Stimulated activated CD4-positive, alpha-beta T cell treated with anti-CD3 and anti-CD28 coated beads, Interleukin-12 subunit alpha, Interleukin-12 subunit beta, amount 100 ng/mL, for 48 hours (primary cell): Measurements from ENCODE around the gene ARHGEF17.

Experiments used
- DNase-seq, 3 donors: peaks; one replicate each; pipeline ENCODE4 v3.0.0-alpha.2; 2020; ENCODE audit warnings: low read depth in 2 of 3, low spot score in 1 of 3

The ARHGEF17 gene

GRCh38 chr11:73391665-73392064 lies 83.6 kb downstream of the ARHGEF17 start:
- DNase-seq: no peak

GRCh38 chr11:73392108-73393010 lies 84.3 kb downstream of the ARHGEF17 start:
- no peak for DNase-seq

DNA sequence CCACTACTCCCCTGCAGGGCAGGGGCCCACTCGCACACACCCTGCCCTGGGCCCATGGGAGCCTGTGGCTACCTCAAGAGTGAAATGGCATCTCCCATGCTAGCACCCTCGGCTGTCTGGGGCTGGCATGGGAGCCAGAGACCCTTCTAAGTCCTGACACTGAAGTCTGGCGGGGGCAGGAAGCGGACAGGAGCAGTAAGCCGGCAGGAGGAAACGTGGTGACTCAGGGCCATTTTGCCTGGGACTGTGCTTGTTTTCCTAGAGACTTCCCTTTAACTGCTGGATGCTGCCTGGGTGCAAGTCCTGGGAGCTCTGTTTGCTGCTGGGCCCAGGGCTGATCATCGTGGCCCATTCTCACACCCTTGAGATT lies 84.9 kb downstream of the ARHGEF17 start:
- no peak for DNase-seq

GRCh38 chr11:73393479-73394415 lies 85.7 kb downstream of the ARHGEF17 start:
- DNase-seq: peak; percentile 32 to 54 (median 36)

- DNase-seq: no peak
Measured at GRCh38 chr11:73394416-73395296, 86.6 kb downstream of the ARHGEF17 start.

DNA sequence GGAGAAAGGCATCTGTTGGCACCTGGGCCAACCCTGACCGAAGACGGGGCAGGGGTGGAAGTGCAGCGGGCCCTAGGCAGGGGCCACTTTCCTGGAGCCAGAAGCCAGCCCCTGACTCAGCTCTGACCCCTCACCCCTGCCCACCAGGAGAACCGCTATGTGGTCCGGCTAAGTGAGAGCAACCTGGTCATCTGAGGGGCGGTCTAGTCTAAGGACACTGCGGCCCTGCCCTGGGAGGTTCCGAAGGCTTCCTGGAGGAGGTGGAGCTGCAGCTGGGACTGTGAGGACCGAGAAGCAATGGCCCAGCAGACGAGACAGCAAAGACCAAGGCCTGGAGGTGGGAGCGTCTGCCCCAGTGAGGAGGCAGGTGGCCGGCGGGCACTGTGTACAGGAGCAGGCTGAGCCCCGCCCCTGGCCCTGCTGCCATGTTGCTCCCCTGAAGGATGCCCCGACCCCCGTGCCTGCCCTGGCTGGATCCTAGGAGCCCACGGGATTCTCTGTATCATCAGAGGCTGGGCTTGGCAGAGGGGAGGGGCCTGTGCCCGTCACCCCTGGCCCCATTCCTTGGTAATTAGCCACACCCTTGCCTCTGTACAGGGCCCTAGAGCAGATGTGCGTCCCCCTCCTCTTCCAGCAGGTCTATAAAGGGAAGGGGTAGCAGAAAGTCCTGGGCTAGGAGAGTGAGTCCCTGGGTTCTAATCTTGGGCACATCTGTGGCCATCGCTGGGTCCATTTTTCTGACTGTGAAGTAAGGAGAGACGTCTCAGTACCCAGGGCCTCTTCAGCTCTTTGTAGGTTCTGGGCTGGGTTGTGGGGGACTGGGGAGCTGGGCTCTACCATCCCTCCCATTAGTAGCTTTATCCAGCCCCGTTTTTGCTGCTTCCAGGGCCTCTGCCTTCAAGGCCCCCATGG lies 87.5 kb downstream of the ARHGEF17 start:
- DNase-seq: no peak

DNA sequence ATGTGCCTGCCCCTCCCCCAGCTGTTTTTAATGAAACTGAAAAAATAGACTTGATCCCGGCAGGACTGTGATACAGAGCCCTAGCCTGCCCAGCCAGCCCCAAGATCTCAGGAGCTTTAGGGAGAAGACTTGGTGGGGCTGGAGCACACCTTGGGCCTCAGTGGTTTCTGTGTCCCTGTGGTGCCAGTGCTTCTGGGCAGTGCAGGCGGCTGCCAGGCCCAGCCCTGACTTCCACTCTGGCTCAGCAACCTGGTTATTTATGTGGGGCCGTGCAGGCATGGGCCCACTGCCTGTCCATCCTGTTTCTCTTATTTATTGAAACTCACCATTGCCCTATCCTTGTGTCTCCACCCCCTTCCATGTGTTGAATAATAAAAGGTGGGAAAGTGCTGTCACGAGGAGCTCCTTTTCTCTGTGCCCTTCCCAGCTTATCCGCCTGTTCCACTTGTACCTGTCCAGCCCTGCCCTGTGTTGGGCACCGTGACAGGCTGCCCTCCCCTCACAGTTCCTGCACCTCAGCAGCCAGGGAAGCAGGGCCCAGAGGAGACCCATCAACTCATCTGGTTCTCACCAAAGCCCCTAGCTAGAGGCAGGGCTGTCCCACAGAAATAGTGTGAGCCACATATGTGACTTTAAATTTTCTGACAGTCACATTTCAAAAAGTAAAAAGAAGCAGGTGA lies 88.3 kb downstream of the ARHGEF17 start:
- DNase-seq: no peak

DNA sequence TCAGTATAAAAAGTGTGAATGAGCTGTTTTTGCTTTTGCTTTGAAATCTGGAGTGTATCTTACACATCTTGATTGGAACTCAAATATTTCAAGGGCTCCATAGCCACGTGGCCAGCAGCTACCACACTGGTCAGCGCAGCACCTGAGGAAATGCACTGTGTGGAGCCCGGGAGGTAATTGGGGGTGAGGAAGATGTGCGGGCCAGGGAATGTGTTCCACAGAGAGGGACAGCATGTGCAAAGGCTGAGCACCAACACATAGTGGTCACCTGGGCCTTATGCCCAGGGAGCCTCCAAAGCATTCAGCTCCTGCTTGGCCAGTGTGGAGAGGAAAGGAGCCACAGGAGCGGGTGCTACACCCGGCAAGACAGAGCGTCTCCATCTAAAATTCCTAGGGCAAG lies 88.9 kb downstream of the ARHGEF17 start:
- DNase-seq: no peak

DNA sequence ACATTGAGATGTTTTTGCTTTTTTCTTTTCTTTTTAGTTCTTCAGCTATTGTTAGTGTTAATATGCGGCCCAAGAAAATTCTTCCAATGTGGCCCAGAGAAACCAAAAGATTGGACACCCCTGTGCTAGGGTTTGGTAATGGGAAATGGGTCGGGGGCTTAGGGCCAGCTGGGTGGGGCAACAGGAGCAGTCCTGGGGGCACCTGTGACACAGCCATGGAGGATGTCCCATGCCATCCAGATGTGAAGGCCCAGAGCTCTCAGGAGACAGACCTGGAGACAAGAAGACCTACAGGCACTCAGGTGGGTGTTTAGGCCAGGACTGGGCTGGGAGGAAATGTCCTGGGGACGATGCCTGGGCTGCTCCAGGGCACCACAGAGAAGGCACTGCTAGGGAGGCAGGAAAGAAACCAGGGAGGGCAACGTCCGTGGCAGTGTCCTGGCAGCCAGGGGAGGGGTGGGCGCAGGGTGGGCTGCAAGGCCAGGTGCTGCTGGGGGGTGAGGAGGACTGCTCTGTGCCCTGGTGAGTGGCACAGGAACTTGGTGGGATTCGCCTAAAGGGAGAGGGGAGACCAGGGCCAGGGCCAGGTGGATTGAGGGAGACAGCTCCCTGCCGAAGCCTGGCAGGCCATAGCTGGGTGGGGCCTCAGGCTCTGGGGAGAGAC lies 89.5 kb downstream of the ARHGEF17 start:
- DNase-seq: no peak

DNA sequence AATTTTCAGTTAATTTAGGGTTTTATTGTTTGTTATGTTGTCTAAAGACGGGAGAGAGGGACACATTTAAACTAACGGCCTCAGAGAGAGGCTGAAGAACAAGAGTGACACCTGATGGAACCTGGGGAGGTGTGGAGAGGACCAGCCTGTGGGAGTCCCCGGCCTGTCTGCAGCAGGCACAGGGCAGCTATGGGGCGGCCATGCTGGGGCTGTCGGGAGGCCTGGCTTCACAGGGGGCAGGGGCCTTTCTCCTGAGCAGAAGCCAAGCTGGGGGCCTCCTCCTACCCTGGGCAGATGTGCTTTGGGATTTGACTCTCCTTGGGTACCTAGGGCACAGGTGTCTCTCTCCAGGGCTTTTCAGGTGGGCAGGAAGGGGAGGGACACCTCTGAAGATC lies 90.1 kb downstream of the ARHGEF17 start:
- DNase-seq: no peak

- no peak for DNase-seq
Measured at GRCh38 chr11:73398721-73399120, 90.6 kb downstream of the ARHGEF17 start.

GRCh38 chr11:73399159-73399590 lies 91.1 kb downstream of the ARHGEF17 start:
- no peak for DNase-seq

- DNase-seq: no peak
Measured at GRCh38 chr11:73399636-73400035, 91.6 kb downstream of the ARHGEF17 start.

GRCh38 chr11:73400293-73400692 lies 92.2 kb downstream of the ARHGEF17 start:
- DNase-seq: no peak

DNA sequence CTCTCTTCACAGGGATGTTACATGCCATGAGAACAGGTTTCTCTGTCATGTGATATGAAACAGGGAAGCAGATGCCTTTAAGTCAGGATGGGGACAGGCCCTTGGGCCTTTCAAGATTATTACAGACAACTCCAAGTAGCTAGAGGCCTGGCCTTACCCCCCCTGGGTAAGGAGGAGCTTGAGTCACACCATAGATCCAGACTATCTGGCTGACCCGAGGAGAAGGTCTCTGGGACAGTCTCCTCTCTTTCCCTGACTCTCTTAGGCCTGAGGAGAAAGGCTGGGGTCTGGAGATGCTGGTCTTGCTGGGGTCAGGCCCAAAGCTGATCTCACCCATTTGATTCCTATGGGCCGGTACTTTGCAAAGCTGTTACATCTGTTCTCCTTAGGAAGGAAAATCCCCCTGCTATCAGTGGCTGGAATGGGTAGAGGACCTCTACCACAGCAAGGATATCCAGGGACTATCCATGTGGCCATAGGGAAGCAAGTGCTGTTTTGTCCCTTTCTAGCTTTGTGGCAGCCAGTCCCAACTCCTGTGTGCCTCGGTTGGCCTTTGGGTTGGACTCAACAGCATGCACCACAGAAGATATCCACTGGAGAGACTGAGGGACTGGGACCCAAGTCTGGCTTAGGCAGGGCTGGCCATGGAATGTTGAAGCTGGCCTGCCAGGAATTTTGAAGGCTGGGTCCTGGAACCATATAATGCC lies 93.3 kb downstream of the ARHGEF17 start:
- no peak for DNase-seq

- DNase-seq: no peak
Measured at GRCh38 chr11:73401924-73402833, 94.1 kb downstream of the ARHGEF17 start.

DNA sequence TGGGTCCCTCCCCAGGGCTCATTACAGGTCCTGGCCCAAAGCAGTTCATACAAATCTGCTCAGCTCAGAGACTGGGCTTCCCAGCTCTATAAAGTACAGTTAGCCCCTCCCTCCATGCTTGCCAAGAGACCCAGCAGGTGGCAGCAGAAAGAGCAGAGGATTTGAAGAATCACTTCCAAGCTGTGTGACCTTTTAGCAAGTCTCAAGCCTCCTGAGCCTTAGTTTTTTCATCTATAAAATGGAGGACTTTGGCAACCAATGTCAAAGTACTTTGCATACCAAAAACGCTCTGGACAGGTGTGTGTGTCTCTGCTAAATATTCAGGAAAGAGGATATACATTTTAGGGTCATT lies 94.7 kb downstream of the ARHGEF17 start:
- DNase-seq: no peak
